ENCODE results near the gene ULBP1.
"Not testable (repeated sequence)": the region's sequence is repeated elsewhere in the genome, so short reads cannot be mapped to it uniquely, and the experiment has no call there.

The ULBP1 gene

GRCh38 chr6:149934249-149935156 is 29.2 kb upstream of the ULBP1 start:
- DNase-seq, result peak; percentile 19 to 60

- DNase-seq, result no peak
Observed at GRCh38 chr6:149935246-149935645, 28.5 kb upstream of the ULBP1 start.

GRCh38 chr6:149935668-149936067 is 28.1 kb upstream of the ULBP1 start:
- DNase-seq, result no peak

- DNase-seq, result no peak
Observed at GRCh38 chr6:149936743-149937142, 27.0 kb upstream of the ULBP1 start.

GRCh38 chr6:149938013-149938570 is 25.7 kb upstream of the ULBP1 start:
- not testable (repeated sequence) for DNase-seq

GRCh38 chr6:149938571-149939355 is 25.0 kb upstream of the ULBP1 start:
- no peak for DNase-seq

GRCh38 chr6:149939356-149939648 is 24.4 kb upstream of the ULBP1 start:
- DNase-seq, result no peak

GRCh38 chr6:149939909-149940671 is 23.7 kb upstream of the ULBP1 start:
- DNase-seq, result no peak

GRCh38 chr6:149940672-149940982 is 23.1 kb upstream of the ULBP1 start:
- DNase-seq, result no peak

GRCh38 chr6:149941583-149942460 is 21.9 kb upstream of the ULBP1 start, which contains the start of gene ULBP2:
ULBP2 (plus strand) TSS chr6:149942014; CDS start chr6:149942073, 59 bp downstream.
- peak; percentile 56 to 73 for DNase-seq

- no peak for DNase-seq
Observed at GRCh38 chr6:149942461-149942829, 21.3 kb upstream of the ULBP1 start.

GRCh38 chr6:149943321-149943720 is 20.4 kb upstream of the ULBP1 start:
- DNase-seq, result not testable (repeated sequence)

GRCh38 chr6:149945276-149945675 is 18.5 kb upstream of the ULBP1 start:
- DNase-seq, result not testable (repeated sequence)

GRCh38 chr6:149946631-149947030 is 17.1 kb upstream of the ULBP1 start:
- DNase-seq, result not testable (repeated sequence)

- not testable (repeated sequence) for DNase-seq
Observed at GRCh38 chr6:149947533-149947932, 16.2 kb upstream of the ULBP1 start.

GRCh38 chr6:149948011-149948410 is 15.7 kb upstream of the ULBP1 start:
- no peak for DNase-seq

GRCh38 chr6:149948616-149949015 is 15.1 kb upstream of the ULBP1 start:
- no peak for DNase-seq

- DNase-seq, result no peak
Observed at GRCh38 chr6:149950423-149950822, 13.3 kb upstream of the ULBP1 start.

GRCh38 chr6:149951096-149951495 is 12.6 kb upstream of the ULBP1 start:
- no peak for DNase-seq

- DNase-seq, result no peak
Observed at GRCh38 chr6:149951626-149952025, 12.1 kb upstream of the ULBP1 start.

- not testable (repeated sequence) for DNase-seq
Observed at GRCh38 chr6:149953390-149953789, 10.4 kb upstream of the ULBP1 start.

- not testable (repeated sequence) for DNase-seq
Observed at GRCh38 chr6:149953934-149954327, 9.8 kb upstream of the ULBP1 start.

Measured in NCI-H446 (cell line).